Thoracic aorta (tissue), 2 donors: ENCODE measurements around the gene INPP5A. TPM values are rescaled to one million over a fixed set of nuclear protein-coding genes. Genes with fewer than 3 reads are reported as not detected.

Experiments used
- ATAC-seq: fragments of 150-250 bp; one replicate; pipeline ENCODE4 v1.8.0; 2017; ENCODE audit warnings: low read depth; ENCODE audit not compliant: insufficient number of reproducible peaks, low FRiP score
- DNase-seq: peaks from one replicate; pipeline ENCODE4 v3.0.0-alpha.2; 2020; ENCODE audit warnings: low spot score
- H3K27ac ChIP-seq, 2 donors: fragments of 200-600 bp; sonication (generic); 1 replicate in 1 of 2; 2 replicates in 1 of 2; pipeline ENCODE4 v1.5.1; 2016; ENCODE audit warnings: mild to moderate bottlenecking in 2 of 2, moderate library complexity in 2 of 2
- H3K27me3 ChIP-seq: fragments of 200-600 bp; sonication (generic); replicated peaks from 2 replicates; pipeline ENCODE4 v1.6.0; 2016; ENCODE audit warnings: mild to moderate bottlenecking; ENCODE audit not compliant: insufficient read depth
- H3K36me3 ChIP-seq: fragments of 200-600 bp; sonication (generic); one replicate; pipeline ENCODE4 v1.5.1; 2016
- H3K4me1 ChIP-seq, 2 donors: fragments of 200-600 bp; sonication (generic); 1 replicate in 1 of 2; 2 replicates in 1 of 2; pipeline versions ENCODE4 v1.5.1 to v1.6.0; 2016; ENCODE audit warnings: low read depth in 2 of 2, mild to moderate bottlenecking in 1 of 2; ENCODE audit not compliant: control insufficient read depth in 1 of 2
- H3K4me3 ChIP-seq: fragments of 200-600 bp; sonication (generic); 2 replicates; pipeline ENCODE4 v1.5.1; 2016; ENCODE audit warnings: mild to moderate bottlenecking
- H3K9me3 ChIP-seq: fragments of 200-600 bp; sonication (generic); 2 replicates; pipeline ENCODE4 v1.5.1; 2016
- total RNA-seq, 2 donors: library from RNA; depleted of rRNA; stranded (reverse); fragments of >200 nt; gene quantifications; one replicate each; pipeline versions ENCODE4 v1.1.0 to v1.2.3, GENCODE V29; 2016
- TF ChIP-seq, protein P1 (sequence below): fragments of 200-600 bp; sonication (generic); IDR thresholded peaks from one replicate; pipeline ENCODE4 v1.5.1; 2019; ENCODE audit warnings: antibody characterized with exemption

Gene INPP5A
- total RNA-seq, 2 donors from 2014 or later, result 120 to 142 TPM

GRCh38 chr10:132514821-132515520 lies 22.6 kb upstream of the INPP5A start:
- no peak for ATAC-seq
- no peak for DNase-seq
- H3K36me3 ChIP-seq, result no peaks in the 10 kb centered on the region
- H3K27me3 ChIP-seq, result no peaks in the 10 kb centered on the region
- peaks cover 39 to 52% of the 10 kb centered on the region in 2 donors for H3K4me1 ChIP-seq
- no peaks in the 10 kb centered on the region for H3K9me3 ChIP-seq
- H3K4me3 ChIP-seq, result no peak overlapping the region
- peak overlapping the region; percentile 97 to 98 for H3K27ac ChIP-seq
- TF ChIP-seq, protein P1, sequence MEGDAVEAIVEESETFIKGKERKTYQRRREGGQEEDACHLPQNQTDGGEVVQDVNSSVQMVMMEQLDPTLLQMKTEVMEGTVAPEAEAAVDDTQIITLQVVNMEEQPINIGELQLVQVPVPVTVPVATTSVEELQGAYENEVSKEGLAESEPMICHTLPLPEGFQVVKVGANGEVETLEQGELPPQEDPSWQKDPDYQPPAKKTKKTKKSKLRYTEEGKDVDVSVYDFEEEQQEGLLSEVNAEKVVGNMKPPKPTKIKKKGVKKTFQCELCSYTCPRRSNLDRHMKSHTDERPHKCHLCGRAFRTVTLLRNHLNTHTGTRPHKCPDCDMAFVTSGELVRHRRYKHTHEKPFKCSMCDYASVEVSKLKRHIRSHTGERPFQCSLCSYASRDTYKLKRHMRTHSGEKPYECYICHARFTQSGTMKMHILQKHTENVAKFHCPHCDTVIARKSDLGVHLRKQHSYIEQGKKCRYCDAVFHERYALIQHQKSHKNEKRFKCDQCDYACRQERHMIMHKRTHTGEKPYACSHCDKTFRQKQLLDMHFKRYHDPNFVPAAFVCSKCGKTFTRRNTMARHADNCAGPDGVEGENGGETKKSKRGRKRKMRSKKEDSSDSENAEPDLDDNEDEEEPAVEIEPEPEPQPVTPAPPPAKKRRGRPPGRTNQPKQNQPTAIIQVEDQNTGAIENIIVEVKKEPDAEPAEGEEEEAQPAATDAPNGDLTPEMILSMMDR, result no peak

GRCh38 chr10:132515811-132516726 lies 21.5 kb upstream of the INPP5A start:
- Histone ChIP-seq H3K4me3 (peak overlapping the region; percentile 66), H3K9me3 (no peaks in the 10 kb centered on the region), H3K27ac (peak overlapping the region; percentile 97 to 98), H3K36me3 (no peaks in the 10 kb centered on the region), H3K4me1 (peaks cover 47 to 63% of the 10 kb centered on the region in 2 donors), H3K27me3 (no peaks in the 10 kb centered on the region)
- TF ChIP-seq, protein P1, result no peak
- ATAC-seq, result no peak
- DNase-seq, result no peak

DNA sequence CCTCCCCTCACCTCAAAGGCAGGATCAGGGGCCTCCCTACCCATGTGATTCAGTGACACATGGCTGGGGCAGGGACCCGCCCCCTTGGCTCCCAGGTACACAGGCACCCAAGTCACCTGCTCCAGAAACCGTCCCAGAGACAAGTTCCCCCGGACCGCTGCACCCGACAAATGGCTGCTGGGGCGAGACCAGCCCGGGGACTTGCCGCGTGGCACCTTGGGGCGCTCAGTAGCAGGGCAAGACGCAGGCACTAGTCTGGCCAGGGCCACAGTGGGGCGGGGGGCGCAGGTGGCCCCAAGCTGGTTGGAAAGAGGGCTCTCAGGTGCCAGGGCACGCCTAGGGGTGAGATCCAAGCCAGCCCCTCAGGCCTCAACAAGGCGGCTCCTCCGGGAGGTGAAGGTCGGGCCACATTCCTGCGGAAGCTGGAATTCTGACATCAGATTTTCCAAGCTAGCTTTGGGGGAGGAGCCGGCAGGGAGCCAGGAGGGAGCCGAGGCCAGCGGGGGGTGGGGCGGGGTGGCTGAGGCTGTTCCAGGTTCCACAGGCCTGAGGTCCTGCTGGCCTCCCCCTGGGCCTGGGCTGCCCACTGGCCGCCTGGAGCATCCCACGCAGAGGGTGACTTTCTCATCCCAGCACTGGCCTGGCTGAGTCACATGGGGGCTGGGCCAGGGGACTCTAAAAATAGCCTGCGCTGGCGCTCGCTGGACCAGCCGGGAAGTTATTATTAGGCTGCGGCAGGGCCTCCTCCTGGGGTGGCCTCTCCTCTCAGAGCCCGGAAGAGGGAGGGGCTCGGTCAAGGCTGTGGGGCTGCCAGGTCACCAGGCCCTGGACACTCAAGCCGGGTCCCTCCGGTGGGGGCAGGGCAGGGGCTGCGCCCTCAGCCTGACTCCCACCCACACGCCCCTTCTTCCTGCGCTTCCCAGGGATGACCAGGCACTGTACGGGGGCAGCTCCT lies 20.5 kb upstream of the INPP5A start:
- Histone ChIP-seq H3K27ac (peak overlapping the region; percentile 97 to 98), H3K9me3 (no peaks in the 10 kb centered on the region), H3K4me3 (peak overlapping the region; percentile 66), H3K27me3 (no peaks in the 10 kb centered on the region), H3K4me1 (peaks cover 49 to 67% of the 10 kb centered on the region in 2 donors), H3K36me3 (no peaks in the 10 kb centered on the region)
- TF ChIP-seq, protein P1, result peak; percentile 6
- DNase-seq (peak; percentile 87), ATAC-seq (peak; percentile 86)

DNA sequence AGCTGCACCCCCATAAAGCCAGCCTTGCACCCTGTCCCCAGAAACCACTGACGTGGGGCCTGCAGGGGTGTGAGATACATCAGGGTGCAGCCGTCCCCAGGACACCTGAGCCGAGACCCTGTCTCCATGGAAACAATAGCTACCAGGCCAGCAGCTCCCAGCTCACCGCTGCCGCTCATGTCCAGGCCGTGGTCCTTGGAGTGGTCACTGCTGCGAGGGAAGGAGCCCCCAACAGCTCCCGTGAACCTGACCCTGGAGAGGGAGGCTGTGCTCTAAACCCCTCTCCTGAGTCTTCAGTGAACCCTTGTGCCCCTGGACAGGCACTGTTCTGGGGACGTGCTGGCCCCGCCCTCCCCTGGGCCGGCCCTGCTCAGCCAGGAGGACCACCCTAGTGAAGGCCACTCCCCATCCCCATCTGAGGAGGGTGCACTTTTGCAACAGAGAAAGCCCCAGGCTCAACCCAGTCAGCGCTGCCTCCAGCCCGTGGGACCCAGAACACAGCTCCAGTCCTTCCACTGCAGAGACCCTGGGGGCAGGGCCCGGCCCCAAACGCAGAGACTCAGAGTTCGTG lies 19.6 kb upstream of the INPP5A start:
- Histone ChIP-seq H3K36me3 (no peaks in the 10 kb centered on the region), H3K27me3 (no peaks in the 10 kb centered on the region), H3K4me1 (peaks cover 49 to 67% of the 10 kb centered on the region in 2 donors), H3K9me3 (no peaks in the 10 kb centered on the region), H3K4me3 (peak overlapping the region; percentile 66), H3K27ac (peak overlapping the region; percentile 92 to 98)
- no peak for DNase-seq
- TF ChIP-seq, protein P1, result no peak
- ATAC-seq, result no peak
